Measurements from ENCODE around the gene CRTC1.

DNA sequence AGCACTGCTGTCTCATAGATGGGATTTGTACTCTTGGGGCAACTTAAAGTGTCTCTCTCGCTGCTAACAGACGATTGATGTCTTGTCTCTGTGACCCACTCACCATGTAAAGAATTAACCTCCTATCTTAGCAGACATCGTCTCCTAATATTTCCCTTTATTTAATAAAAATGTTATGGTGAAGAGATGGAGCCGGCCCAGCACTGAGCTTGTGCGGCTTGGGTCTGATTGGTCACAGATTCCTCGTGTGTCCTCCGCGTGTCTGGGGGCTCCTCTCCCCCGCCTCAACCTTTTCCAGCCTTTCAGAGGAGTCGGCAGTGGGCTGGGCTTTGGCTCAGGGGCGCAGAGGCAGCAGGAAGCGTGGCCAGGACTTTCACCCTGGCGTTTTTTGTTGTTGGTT, 13.2 kb upstream of the CRTC1 start:
- TF ChIP-seq, protein P1, sequence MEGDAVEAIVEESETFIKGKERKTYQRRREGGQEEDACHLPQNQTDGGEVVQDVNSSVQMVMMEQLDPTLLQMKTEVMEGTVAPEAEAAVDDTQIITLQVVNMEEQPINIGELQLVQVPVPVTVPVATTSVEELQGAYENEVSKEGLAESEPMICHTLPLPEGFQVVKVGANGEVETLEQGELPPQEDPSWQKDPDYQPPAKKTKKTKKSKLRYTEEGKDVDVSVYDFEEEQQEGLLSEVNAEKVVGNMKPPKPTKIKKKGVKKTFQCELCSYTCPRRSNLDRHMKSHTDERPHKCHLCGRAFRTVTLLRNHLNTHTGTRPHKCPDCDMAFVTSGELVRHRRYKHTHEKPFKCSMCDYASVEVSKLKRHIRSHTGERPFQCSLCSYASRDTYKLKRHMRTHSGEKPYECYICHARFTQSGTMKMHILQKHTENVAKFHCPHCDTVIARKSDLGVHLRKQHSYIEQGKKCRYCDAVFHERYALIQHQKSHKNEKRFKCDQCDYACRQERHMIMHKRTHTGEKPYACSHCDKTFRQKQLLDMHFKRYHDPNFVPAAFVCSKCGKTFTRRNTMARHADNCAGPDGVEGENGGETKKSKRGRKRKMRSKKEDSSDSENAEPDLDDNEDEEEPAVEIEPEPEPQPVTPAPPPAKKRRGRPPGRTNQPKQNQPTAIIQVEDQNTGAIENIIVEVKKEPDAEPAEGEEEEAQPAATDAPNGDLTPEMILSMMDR (IDR thresholded peaks at IDR 0.05): no peak
- TF ChIP-seq POLR2A (IDR thresholded peaks at IDR 0.05): no peak
